Ureter (tissue), 1 donor: Measurements from ENCODE around the gene PABPC1L. TPM values are rescaled to one million over a fixed set of nuclear protein-coding genes. Genes with fewer than 3 reads are reported as not detected.
A peak's percentile ranks its signal among the peaks of the same experiment; 100 is the strongest.
"Not testable (repeated sequence)": the region's sequence is repeated elsewhere in the genome, so short reads cannot be mapped to it uniquely, and the experiment has no call there.

Experiments used
- DNase-seq: peaks from one replicate; pipeline ENCODE4 v3.0.0-alpha.2; 2020; ENCODE audit warnings: low spot score
- total RNA-seq: library from RNA; stranded (reverse); gene quantifications from one replicate; pipeline ENCODE4 v1.2.4, GENCODE V29; 2023
- donor health status: DM: yes; HTN: yes; CAD: no.

The PABPC1L gene
- 79.4 TPM for total RNA-seq

DNA sequence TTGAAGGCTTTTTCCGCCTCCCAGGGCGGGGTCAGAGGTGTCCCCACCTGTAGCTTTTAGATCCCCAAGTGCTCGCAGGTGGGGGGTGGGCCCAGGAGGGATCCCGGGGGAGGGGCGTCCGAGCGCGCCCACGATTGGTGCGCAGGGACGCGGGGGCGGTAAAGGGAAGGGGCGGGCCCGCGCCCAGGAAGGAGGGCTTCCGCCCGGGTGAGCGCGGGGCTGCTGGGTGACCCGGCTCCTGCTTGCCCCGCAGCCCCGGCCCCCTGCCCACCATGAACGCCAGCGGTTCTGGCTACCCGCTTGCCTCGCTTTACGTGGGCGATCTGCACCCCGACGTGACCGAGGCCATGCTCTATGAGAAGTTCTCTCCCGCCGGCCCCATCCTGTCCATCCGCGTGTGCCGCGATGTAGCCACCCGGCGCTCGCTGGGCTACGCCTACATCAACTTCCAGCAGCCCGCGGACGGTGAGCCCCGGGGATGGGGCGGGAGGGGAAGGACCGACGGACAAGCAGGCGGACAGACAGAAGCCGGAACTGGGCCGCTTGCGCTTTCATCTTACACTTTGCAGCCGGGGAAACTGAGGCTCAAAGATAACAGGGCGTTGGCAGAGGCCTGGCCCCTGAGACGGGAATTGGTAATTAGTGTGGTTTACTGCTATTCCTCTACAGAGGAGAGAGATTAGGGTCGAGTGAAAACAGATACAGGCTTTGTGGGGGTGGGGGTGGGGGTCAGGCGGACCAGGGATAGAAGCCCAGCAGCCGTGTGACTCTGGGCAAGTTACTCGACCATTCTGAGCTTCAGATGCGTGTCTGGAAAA lies at the start of gene PABPC1L:
Gene PABPC1L, plus strand, starts transcription at position 189 of the 818 bp plus-strand sequence. Its CDS starts 84 bp downstream, at position 273.
- DNase-seq, result peak; percentile 54

DNA sequence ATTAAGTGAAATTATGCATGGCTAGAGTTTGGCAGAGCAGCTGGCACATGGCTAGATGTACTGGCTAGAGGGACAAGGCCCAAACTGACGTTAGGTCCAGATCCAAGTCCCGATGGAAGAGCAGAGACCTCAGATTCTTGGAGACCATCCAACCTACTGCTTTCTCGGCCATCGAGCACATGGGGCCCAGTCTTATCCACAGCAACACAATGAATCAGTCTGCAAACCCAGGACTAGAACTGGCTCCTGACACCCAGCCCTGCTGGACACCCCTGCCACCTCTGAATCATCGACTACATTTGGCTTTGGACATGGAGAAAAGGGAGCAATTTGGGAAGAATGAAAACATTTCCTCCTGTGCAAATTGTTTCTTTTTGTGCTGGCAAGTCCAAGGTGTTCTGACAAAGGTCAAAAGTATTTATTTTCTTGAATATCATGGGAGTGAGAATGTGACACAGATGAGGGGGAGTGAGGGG lies 48.3 kb upstream of the PABPC1L start:
- DNase-seq, result no peak

DNA sequence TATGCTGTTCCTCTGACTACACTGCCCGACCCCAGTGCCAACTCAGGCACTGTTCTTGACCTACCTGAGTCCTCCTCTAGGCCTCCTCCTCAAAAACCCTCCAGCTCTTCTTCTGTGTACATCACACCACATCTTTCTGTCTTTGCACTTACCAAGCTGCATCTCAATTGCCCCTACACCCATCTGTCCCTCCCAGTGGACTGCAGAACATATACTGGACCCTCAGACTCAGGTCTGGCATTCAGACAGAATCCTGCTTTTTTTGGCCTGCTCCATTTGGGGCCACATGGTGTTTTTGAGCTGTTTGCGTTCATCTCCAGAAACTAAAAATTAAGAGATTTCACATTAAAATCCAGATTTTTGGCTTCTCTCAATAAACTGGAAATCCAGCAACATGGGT lies 47.6 kb upstream of the PABPC1L start:
- DNase-seq, result no peak

DNA sequence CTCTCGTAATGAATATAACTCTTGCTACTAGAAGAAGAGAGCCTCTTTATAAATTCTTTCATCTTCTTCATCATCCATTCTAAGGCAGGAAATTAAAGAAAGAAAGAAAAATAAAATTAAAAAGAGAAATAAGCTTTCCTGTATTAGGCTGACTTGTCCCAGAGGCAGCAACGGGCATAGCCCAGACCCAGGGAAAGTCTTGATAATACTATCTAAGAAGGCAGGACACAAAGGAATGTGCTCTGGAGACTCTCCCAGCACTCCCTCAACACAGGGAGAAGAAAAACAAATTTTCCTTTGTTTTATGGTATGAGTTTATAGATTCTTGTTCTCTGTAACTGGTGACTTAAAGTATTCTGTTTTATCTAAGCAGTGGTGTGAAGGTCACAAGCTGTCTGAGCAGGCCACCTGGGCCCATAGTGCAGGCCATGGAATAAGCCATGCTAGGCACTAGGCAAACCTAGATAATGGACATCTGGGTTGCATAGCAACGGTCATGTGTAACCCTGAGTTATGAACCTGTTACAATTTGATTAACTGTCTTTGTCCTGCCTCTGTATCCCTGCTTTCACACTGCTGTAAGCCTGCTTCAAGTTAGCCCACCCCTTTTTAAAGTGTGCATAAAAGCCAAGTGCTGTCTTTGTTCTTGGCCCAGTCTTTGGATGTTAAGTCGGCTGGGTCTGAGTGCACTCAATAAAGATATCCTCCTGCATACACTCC lies 46.3 kb upstream of the PABPC1L start:
- DNase-seq, result not testable (repeated sequence)

DNA sequence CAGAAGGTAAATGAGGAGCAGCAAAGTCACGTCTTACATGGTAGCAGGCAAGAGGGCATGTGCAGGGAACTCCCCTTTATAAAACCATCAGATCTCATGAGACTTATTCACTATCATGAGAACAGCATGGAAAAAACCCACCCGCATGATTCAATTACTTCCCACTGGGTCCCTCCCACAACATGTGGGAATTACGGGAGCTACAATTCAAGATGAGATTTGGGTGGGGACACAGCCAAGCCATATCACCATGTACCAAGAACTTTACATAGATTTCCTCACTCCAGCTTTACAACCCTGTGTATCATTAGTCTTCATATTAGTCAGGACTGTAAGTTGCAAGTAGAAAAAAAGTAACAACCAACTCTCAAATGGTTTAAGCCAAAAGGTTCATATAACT lies 45.4 kb upstream of the PABPC1L start:
- not testable (repeated sequence) for DNase-seq

DNA sequence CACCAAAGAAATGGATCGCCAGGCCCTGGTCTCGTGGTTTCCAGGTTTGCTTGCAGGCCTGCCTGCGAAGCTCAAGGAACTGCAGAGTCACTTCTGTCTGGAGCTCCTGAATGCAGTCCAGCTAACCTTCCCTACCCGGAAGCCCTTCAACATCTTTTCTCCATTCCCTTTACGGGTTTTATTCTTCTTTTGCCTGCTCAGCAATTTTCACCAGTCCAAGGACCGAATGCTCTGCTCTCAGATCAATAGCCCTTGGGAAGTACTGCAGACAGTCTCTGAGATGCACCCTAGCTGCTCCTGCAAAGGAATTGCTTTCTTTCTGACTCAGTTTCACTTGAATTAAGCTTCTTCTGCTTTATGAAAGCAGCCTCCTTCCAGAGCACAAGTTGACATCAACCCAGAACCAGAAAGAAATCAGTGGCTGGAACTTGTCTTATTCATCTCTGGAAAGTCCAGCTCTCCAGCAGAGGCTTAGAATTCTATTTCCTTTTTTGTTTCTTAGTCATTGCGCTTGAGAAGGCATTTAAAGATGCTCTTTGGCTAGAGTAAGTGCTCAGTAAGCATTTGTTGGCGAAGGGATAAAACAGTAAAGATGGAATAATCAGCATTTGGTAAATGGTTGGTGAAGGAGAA lies 43.0 kb upstream of the PABPC1L start:
- DNase-seq, result no peak

DNA sequence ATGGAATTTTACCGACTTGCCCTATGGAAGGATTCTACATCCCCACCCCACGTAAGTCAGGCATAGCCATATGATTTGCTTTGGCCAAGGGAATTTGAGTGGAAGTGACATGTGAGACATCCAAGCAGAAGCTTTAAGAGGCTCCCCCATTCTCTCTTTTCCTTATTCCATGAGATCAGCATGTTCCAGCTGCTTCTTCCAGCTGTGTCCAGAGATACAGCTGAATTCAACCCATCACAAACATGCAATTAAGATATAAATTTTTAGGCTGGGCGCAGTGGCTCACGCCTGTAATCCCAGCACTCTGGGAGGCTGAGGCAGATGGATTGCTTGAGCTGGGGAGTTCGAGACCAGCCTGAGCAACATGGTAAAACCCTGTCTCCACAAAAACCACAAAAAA lies 40.4 kb upstream of the PABPC1L start:
- no peak for DNase-seq

DNA sequence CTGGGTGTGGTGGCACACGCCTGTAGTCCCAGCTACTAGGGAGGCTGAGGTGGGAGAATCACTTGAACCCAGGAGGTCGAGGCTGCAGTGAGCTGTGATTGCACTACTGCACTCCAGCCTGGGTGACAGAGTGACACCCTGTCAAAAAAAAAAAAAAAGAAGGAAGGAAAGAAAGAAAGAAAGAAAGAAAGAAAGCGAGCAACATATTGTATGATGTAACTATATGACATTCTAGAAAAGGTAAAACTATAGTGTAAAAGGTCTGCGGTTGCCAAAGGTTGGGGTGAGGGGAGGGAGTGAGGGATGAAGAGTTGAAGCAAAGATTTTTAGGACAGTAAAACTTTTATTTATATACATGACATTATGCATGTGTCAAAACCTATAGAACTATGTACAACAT lies 27.5 kb upstream of the PABPC1L start:
- not testable (repeated sequence) for DNase-seq

DNA sequence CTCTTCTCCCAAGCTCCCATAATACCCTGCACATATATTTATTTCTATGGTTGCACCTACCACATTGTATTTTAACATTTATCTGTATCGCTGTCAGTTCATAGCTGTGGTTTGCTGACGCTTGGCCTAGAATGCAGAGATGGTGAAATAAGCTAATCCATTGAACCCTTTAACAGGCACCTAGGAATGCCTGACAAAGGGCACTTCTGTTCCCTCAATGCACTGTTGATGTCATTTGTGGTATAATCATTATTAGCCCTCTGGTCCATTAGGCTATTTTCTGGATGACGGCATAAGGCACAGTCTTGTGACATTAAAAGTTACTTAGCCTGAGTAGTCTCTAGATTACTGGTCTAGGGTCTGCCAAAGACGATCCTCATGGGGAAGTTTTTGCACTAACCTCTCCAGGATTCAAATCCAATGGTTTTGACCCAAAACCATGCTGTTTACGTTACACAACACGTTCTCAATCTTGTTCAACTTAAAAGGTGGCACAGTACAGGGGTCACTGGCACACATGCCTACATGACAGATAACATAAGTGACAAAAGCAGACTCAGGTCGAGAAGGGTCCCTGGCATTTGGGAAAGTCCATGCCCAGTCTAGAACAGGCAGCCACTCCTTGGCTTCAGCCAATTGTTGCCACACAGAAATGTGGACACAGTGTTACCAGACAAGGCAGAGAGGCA lies 26.5 kb upstream of the PABPC1L start:
- DNase-seq, result no peak

DNA sequence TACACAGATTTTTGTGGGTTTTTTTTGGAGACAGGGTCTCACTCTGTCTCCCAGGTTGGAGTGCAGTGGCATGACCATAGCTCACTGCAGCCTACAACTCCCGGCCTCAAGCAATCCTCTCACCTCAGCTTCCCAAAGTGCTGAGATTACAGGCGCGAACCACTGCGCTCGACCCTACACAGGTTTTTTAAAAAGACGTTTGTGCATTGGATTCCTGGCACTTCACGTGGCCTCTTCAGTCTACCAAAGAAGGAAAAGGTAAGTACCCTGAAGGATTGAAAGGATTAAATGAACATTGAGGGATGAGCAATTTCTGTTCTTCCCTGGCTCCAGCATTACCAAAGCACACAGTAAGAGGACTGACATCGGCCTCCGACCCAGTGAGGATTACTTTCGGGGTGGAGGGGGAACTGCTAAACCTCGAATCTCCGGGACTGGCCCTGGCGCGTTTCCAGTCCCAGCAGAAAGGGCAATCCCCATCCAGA lies 24.9 kb upstream of the PABPC1L start:
- DNase-seq, result no peak

DNA sequence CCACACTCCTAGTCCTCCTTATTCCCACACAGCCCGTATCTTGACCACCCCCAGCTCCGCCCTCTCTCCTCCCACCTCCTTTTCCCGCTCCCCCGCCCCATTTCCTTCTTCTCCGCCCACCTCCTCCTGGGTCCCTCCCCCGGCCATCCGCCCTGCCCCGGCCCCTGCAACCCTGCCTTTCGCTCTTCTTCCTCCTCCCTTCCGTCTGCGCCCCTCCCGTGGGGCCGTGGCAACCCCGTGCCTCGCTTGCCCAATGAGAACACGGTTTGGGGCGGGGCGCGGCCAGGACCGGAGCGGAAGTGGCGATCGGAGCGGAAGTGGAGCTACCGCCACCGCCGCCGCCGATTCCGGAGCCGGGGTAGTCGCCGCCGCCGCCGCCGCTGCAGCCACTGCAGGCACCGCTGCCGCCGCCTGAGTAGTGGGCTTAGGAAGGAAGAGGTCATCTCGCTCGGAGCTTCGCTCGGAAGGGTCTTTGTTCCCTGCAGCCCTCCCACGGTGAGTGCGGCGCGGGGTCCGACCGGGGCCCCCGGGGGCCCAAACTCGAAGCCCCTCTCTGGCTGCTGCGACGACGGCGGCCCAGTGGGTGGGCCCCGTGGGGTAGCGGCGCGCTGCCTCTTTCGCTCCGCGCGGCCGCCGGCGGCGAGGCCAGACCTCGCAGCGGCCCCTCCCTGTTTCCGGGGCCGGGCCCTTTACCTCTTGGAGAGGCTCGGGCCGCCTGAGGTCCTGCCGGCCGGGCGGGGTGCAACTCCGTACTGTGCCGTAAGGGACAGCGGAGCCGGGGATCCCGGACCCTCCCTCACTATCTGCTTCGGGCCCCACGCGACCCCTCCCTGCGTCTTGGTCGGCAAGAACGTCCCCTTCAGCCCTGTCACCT lies 24.2 kb upstream of the PABPC1L start, which contains the start of gene YWHAB:
Gene YWHAB, plus strand, starts transcription at position 314 of the 874 bp plus-strand sequence. CDS start 15,829 bp downstream, outside the sequence.
- DNase-seq, result peak; percentile 99

DNA sequence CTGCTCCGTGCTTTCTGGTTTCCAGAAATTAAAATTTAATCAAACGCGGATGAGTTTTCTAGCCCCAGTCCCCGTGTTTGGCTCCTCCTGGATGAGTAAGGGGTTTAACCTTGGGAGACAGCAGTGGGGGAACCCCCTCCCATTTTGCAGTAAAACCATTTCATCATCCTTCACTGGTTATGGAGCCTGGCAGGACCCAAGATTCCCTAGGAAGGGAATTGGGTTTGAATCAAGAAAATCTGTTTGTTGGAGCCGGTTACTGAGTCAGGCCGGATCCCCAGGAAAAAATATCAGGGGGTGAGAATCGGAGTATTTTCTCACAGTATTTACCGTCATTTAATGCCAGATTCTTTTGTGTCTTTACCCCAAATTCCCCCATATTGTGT lies 23.6 kb upstream of the PABPC1L start:
- DNase-seq, result no peak

DNA sequence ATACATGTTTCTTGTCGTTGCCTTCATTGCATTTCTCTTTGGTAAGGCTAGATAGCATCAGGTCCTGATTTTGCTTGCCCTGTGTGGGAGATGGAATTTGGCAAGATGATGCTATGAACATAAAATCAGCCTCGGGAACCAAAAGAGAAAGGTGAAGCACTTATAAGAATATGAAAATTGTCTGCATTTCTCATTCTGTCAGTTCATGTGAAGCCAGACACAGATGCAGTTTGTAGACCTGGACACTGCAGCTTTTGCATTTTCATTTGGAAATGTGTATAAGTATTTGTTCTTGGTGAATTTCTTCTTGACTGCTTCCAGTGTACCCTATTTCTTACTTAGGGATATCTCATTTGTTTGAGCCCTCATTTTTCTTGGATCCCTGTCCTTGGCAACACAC lies 23.0 kb upstream of the PABPC1L start:
- DNase-seq, result no peak

DNA sequence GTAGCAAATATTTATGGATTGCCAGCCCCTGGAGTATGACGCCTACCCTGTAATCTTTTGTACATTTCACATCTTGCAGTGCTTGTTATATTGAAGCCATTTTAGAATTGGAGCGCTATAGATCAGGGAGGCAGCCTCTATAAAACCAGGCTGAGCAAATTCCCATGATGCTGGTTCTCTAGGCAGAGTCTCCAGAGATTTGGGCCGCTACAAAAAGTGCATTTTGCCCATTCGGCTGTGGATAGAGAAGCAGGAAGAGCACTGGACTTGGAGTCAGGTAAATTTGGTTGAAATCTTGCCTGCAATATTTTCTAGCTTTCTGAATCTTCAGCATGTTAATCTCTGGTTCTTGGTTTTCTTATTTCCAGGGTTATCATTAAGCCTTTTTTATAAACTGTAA lies 22.4 kb upstream of the PABPC1L start:
- DNase-seq, result no peak

DNA sequence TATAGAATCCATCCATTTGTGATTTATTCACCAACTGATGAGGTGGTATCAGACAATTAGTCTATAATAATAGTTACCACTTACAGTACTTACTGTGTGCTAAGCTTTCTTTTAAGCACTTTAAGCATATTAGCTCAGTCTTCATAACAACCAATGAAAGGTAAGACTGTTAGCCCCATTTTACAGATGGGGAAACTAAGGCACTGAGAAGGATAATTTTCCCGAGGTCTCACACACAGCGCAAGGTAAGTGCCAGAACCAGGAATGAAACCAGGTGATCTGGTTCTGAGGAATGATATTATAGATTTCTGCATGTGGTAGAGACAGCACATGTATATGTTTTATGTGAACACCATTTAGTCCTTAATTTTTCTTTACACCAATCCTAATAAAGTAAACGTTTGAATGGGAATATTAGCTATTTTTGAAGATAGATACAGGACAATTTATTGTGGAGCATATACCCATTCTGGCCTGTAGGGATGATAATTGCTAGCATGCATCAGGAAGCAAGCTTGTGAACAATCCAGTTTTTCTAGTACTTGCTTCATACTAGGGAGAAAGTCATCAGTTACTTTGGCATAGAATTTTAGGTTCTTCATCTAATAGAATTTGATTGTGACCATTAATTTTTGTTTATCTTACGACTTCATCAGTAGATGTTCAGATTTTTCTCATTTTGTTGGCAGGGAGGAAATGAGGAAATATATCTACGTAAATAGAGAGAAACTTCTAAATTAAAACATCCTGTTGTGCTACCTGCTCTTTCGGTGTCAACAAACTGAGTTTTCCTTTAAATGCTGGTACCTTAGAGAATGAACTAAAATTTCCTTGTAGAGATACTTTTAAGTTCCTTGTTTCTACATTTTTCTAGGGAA lies 21.4 kb upstream of the PABPC1L start:
- no peak for DNase-seq

DNA sequence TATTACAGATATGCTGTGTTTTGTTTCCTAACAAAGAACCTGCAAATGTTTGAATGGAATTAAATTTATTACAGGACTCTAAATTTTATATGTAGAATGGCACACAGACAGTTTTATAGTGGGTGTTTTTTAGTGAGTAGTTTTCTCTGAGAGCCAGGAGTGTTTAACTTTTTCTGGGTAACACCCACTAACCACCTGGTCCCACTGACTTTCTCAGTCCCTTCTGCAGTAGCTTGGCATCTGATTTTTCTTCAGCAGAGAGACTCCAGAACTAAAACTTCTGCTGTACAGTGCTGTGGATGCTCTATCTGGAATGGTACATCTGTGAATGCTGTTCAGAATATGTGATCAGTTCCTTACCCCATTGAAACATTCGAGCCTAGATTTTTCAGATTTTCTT lies 18.0 kb upstream of the PABPC1L start:
- DNase-seq, result no peak

DNA sequence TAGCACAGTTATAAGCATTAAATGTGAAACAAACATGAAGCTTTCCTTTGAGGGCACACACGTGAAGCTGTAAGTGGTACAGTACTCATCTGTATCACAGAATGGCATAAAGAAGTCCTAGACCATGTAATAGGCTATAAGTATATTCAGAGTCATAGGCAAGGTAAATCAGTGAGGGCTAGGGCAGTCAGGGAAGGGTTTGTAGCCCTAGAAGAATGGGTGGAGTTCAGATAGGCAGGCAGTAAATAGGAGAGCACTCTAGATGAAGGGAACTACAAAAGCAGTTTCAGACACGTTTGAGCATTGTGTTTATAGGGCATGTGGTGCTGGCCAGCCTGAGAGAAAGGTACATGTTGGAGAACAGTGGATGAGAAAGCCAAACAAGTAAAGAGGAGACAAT lies 14.9 kb upstream of the PABPC1L start:
- DNase-seq, result no peak

DNA sequence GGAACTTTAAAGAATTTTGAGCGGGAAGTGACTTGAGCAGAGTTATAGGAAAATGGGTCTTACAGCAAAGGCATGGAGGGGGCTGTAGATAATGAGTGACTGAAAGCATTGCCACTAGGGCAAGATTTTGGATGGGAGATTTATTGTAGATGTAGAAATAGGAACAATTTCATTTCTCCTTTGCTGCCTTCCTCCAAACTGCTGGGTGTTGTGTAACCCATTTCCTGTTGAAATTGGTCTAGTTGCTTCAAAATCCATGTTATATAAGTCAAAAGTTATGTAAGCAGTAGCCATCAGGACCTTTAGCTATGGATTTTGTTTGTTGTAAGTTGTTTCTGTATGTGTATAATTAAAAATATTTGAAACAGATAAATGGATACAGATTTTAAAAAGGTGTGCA lies 13.3 kb upstream of the PABPC1L start:
- DNase-seq, result no peak

DNA sequence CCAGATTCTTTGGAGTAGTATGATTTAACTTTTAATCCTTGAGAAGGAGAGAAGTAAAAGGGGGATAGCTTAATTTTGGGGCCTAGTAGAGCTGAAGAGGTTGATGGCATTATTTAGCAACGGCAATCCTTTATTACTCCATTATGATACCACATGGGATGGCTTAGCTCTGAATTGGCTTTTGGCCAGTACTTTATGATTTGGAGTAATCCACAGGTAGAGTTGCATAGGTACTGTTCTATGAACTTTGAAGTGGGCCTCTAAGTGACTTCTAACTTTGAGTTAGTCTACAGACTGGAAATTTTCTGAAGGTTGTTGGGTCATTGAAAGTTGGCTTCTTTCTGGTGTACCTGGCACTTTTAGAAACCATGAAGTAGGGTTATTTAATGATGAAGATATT lies 12.7 kb upstream of the PABPC1L start:
- DNase-seq, result no peak
